ENCODE data around the gene PTEN.

Gene PTEN

DNA sequence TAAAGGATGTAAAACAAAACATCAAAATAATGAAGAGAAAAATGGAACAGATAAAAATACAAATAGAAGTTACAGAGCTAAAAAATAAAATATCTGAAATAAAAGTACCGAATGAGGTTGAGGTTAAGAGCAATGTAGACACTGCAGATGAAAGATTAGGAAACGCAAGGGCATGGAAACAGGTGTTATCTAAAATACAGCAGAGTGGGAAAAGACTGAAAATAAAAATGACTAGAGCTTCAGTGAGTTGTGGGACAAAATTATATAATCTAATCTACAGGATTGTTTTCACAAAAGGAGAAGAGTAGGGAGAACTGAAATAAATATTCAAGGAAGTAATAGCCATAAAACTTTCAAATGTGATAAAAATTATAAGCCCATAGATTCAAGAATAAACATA is 123.8 kb downstream of the PTEN start:
- DNase-seq (ENCODE audit: low read depth), result no peak
- no peak overlapping the region for H3K4me3 ChIP-seq (ENCODE audit: low read length)
- TF ChIP-seq, protein P1, sequence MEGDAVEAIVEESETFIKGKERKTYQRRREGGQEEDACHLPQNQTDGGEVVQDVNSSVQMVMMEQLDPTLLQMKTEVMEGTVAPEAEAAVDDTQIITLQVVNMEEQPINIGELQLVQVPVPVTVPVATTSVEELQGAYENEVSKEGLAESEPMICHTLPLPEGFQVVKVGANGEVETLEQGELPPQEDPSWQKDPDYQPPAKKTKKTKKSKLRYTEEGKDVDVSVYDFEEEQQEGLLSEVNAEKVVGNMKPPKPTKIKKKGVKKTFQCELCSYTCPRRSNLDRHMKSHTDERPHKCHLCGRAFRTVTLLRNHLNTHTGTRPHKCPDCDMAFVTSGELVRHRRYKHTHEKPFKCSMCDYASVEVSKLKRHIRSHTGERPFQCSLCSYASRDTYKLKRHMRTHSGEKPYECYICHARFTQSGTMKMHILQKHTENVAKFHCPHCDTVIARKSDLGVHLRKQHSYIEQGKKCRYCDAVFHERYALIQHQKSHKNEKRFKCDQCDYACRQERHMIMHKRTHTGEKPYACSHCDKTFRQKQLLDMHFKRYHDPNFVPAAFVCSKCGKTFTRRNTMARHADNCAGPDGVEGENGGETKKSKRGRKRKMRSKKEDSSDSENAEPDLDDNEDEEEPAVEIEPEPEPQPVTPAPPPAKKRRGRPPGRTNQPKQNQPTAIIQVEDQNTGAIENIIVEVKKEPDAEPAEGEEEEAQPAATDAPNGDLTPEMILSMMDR (conservative IDR thresholded peaks at IDR 0.05; ENCODE audit: low read length), result no peak

DNA sequence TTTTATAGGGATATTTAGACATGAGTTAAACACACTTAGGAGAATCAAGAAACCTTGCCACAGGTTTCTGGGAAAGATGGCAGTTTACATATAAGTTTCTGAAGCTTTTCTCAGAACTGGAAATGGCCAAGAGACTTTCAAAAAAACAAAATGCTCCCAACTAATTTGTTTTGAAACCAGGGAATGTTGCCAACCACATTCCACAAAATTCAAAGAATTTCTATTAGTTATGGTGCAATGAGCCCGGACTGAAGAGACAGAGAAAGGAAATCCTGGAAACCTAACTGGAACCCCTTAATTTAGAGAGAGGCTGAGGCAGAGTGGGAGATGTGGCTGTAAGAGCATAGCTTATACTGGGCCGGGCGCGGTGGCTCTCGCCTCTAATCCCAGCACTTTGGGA is 128.5 kb downstream of the PTEN start:
- no peak overlapping the region for H3K4me3 ChIP-seq (ENCODE audit: low read length)
- DNase-seq (ENCODE audit: low read depth), result peak; percentile 55
- TF ChIP-seq, protein P1 (conservative IDR thresholded peaks at IDR 0.05; ENCODE audit: low read length), result no peak

DNA sequence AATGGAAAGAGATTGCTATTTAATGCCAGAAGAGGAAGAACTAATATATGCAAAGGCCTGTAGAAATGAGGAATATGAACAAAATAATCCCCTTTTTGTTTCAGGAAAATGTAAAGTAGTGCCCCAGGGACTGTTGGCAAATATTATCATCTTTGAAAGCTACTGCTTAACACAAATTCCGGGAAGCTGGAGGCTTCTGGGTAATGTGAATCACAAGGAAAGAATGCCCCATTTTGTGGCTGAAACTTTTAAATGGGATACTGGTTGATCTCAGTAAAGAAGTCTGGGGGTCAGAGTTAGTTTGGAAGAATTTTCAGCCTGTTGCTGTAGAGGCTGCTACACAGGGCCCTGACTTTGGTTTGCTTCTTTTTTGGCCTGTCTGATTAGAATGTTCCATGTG is 141.0 kb downstream of the PTEN start:
- no peak overlapping the region for H3K4me3 ChIP-seq (ENCODE audit: low read length)
- TF ChIP-seq, protein P1 (conservative IDR thresholded peaks at IDR 0.05; ENCODE audit: low read length), result no peak
- DNase-seq (ENCODE audit: low read depth), result peak; percentile 55

DNA sequence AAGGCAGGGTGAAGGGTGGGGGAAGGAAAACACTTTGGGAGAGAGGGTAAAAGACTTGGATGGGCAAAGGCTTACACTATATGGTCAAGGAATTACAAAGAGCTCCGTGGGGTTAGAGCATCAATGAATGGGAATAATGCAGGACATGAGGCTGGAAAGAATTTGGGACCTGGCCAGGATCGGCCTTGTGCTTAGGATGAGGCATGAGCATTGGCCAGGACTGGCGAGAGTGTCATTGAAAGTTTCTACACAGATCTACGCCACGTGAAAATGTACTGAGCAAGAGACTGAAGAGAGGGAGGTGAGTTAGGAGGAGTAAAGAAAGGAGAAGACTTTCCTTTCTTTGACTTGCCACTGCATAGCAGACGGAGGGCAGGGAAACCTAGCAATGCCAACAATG is 142.8 kb downstream of the PTEN start:
- H3K4me3 ChIP-seq (ENCODE audit: low read length), result no peak overlapping the region
- TF ChIP-seq, protein P1 (conservative IDR thresholded peaks at IDR 0.05; ENCODE audit: low read length), result no peak
- no peak for DNase-seq (ENCODE audit: low read depth)

DNA sequence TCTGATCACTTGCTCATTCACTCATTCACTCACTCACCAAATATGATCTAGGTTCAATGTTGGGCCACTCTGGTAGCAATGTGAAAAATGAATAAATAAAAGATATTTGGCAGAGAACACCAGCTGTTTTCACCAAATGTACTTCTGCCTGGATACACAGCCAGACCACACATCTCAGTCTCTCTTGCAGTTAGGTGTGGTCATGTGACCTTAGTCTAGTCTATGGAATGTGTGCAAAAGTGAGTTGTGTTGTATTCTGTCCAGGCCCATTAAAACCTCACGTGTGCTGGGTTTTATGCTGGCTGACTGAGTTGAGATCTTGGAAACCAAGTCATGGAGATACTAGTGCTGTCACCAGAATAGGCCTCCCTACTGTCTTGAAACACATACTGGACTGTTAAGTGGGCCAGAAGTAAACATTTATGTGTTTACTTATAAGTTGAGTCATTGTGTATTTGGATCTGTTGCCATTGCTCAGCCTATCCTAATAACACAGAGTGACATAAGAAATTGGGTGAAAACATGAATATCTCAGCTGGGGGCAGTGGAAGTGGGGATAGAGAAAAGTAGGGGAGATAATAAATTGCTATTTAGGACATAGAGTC is 145.5 kb downstream of the PTEN start:
- TF ChIP-seq, protein P1 (conservative IDR thresholded peaks at IDR 0.05; ENCODE audit: low read length), result no peak
- DNase-seq (ENCODE audit: low read depth), result peak; percentile 12
- no peak overlapping the region for H3K4me3 ChIP-seq (ENCODE audit: low read length)

DNA sequence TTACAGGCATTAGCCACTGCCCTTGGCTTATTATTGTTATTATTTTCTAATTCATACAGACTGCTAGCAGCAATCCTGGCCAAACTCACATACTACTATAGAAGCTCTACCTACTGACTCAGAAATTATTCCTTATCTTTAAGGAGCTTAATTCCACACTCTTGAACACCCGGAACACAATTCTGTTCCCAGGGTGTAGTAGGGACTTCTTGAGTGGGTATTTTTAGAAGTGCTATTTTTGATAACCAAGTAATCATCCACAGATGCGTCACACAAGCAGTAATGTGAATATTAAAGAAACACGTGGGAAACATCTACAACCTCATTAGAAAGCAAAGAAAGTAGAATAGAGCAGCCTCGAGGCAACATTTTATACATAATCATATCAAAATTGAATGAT is 149.2 kb downstream of the PTEN start:
- TF ChIP-seq, protein P1 (conservative IDR thresholded peaks at IDR 0.05; ENCODE audit: low read length), result no peak
- DNase-seq (ENCODE audit: low read depth), result peak; percentile 15
- no peak overlapping the region for H3K4me3 ChIP-seq (ENCODE audit: low read length)

DNA sequence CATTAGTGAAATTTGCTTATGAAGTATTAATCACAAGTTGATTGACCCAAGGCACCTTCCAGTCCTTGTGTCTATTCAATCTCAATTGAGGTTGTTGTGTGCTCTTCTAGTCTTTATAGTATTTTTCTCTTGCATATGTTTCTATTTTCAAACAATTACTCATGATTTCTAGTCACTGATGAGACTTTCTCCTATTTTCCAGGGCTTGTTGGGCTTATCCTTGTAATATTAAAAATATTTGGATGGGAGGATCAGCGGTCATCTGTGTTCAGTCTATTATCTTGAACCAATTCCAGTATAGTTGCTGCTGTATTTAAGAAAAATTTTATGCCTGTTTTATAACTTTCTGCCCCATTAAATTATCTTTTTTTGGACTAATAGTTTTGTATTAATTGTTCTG is 154.4 kb downstream of the PTEN start:
- no peak overlapping the region for H3K4me3 ChIP-seq (ENCODE audit: low read length)
- peak; percentile 32 for DNase-seq (ENCODE audit: low read depth)
- TF ChIP-seq, protein P1 (conservative IDR thresholded peaks at IDR 0.05; ENCODE audit: low read length), result no peak

Measured in AG10803 (cell line).